Liver (tissue), 9 donors: Measurements from ENCODE around the gene RASSF8. TPM values are rescaled to one million over a fixed set of nuclear protein-coding genes. Genes with fewer than 3 reads are reported as not detected.

Experiments used
- DNase-seq: peaks from one replicate; pipeline ENCODE4 v3.0.0-alpha.2; 2017; ENCODE audit warnings: low spot score
- H3K27ac ChIP-seq, 2 donors: one replicate each; pipeline ENCODE4 v1.7.0; 2013; ENCODE audit warnings: inconsistent platforms in 2 of 2, low read length in 2 of 2, control low read depth in 1 of 2, low read depth in 1 of 2, mild to moderate bottlenecking in 1 of 2
- H3K27me3 ChIP-seq, 4 donors: one replicate each; pipeline versions ENCODE4 v1.6.1 to v1.7.0; 2013; ENCODE audit warnings: low read length in 3 of 4, inconsistent platforms in 1 of 4, mild to moderate bottlenecking in 1 of 4, moderate library complexity in 1 of 4; ENCODE audit not compliant: control insufficient read depth in 4 of 4, insufficient read depth in 4 of 4
- H3K36me3 ChIP-seq, 4 donors: one replicate each; pipeline versions ENCODE4 v1.6.1 to v1.7.0; 2013; ENCODE audit warnings: low read length in 3 of 4, mild to moderate bottlenecking in 3 of 4, low read depth in 1 of 4, moderate library complexity in 1 of 4; ENCODE audit not compliant: control insufficient read depth in 4 of 4, insufficient read depth in 3 of 4
- H3K4me1 ChIP-seq, 4 donors: one replicate each; pipeline versions ENCODE4 v1.6.1 to v1.7.0; 2013; ENCODE audit warnings: low read length in 3 of 4, mild to moderate bottlenecking in 3 of 4, moderate library complexity in 1 of 4; ENCODE audit not compliant: control insufficient read depth in 4 of 4, insufficient read depth in 4 of 4
- H3K4me3 ChIP-seq, 3 donors: one replicate each; pipeline versions ENCODE4 v1.6.1 to v1.7.0; 2013; ENCODE audit warnings: low read length in 3 of 3, control low read depth in 1 of 3, low read depth in 1 of 3, mild to moderate bottlenecking in 1 of 3
- H3K9ac ChIP-seq, 2 donors: one replicate each; pipeline ENCODE4 v1.7.0; 2013; ENCODE audit warnings: low read length in 2 of 2, mild to moderate bottlenecking in 2 of 2, moderate library complexity in 2 of 2, control low read depth in 1 of 2, low read depth in 1 of 2
- H3K9me3 ChIP-seq, 4 donors: one replicate each; pipeline versions ENCODE4 v1.6.1 to v1.7.0; 2013; ENCODE audit warnings: low read length in 3 of 4; ENCODE audit not compliant: control insufficient read depth in 4 of 4
- CTCF ChIP-seq: fragments of 150-350 bp; IDR thresholded peaks from 2 replicates; pipeline ENCODE4 v1.5.1; 2017; ENCODE audit warnings: improper control_type of control experiment, low read depth, low read length; ENCODE audit not compliant: missing input control
- FOXA2 ChIP-seq: IDR thresholded peaks from 2 replicates; pipeline ENCODE4 v1.6.1; 2016; ENCODE audit warnings: antibody characterized with exemption
- GABPA ChIP-seq, 2 donors: IDR thresholded peaks in 1 of 2; conservative IDR thresholded peaks in 1 of 2; 2 replicates each; pipeline ENCODE4 v1.6.1; 2016; ENCODE audit warnings: antibody characterized with exemption in 2 of 2, mild to moderate bottlenecking in 1 of 2, moderate library complexity in 1 of 2
- HNF4G ChIP-seq: IDR thresholded peaks from 2 replicates; pipeline ENCODE4 v1.6.1; 2016; ENCODE audit warnings: antibody characterized with exemption
- JUND ChIP-seq, 2 donors: IDR thresholded peaks; 2 replicates each; pipeline ENCODE4 v1.6.1; 2016; ENCODE audit warnings: antibody characterized with exemption in 2 of 2
- MAX ChIP-seq: IDR thresholded peaks from 2 replicates; pipeline ENCODE4 v1.6.1; 2016; ENCODE audit warnings: antibody characterized with exemption
- RAD21 ChIP-seq, 2 donors: IDR thresholded peaks; 2 replicates each; pipeline ENCODE4 v1.6.1; 2016; ENCODE audit warnings: antibody characterized with exemption in 2 of 2, mild to moderate bottlenecking in 2 of 2
- REST ChIP-seq: IDR thresholded peaks from 2 replicates; pipeline ENCODE4 v1.6.1; 2016; ENCODE audit warnings: antibody characterized with exemption, mild to moderate bottlenecking
- RXRA ChIP-seq, 2 donors: IDR thresholded peaks; 2 replicates each; pipeline ENCODE4 v1.6.1; 2017 to 2018; ENCODE audit warnings: antibody characterized with exemption in 2 of 2, mild to moderate bottlenecking in 1 of 2
- SP1 ChIP-seq: IDR thresholded peaks from 2 replicates; pipeline ENCODE4 v1.6.1; 2018; ENCODE audit warnings: antibody characterized with exemption, mild to moderate bottlenecking
- TAF1 ChIP-seq: conservative IDR thresholded peaks from 2 replicates; pipeline ENCODE4 v1.6.1; 2016; ENCODE audit warnings: antibody characterized with exemption, mild to moderate bottlenecking
- YY1 ChIP-seq: IDR thresholded peaks from 2 replicates; pipeline ENCODE4 v1.6.1; 2016; ENCODE audit warnings: antibody characterized with exemption, mild to moderate bottlenecking
- ZBTB33 ChIP-seq: IDR thresholded peaks from 2 replicates; pipeline ENCODE4 v1.6.1; 2016; ENCODE audit warnings: antibody characterized with exemption
- WGBS: extraction: QIAGEN DNeasy Blood & Tissue Kit; methylation state at CpG from one replicate; pipeline ENCODE4 v1.1.7; 2013; 5-methylcytosine and 5-hydroxymethylcytosine counted together
- polyA plus RNA-seq, 2 donors: library from polyadenylated mRNA; stranded (reverse) in 1 of 2; unstranded in 1 of 2; fragments of 200-250 nt in 1 of 2; fragments of >200 nt in 1 of 2; fragmentation: Nextera tagmentation in 1 of 2; extraction: Ambion mirVana in 1 of 2; gene quantifications; one replicate each; pipeline versions ENCODE4 v1.2.1 to v1.2.3, GENCODE V29; 2013 to 2015
- total RNA-seq, 2 donors: library from RNA; depleted of rRNA; stranded (reverse); fragments of >200 nt; gene quantifications; one replicate each; pipeline ENCODE4 v1.2.3, GENCODE V29; 2014
- donor health status: healthy.
- donor health status: healthy.
- donor health status: healthy.
- donor health status: healthy.
- donor health status: healthy.

The RASSF8 gene
- total and polyA plus RNA-seq, 4 donors: 1.7 to 9.4 (median 3.3) TPM

GRCh38 chr12:26026713-26027112 lies 68.2 kb downstream of the RASSF8 start:
- H3K9ac ChIP-seq: no peak overlapping the region
- no peak overlapping the region for H3K4me3 ChIP-seq
- DNase-seq: no peak

GRCh38 chr12:26027401-26027800 lies 68.9 kb downstream of the RASSF8 start:
- DNase-seq: no peak
- Histone ChIP-seq H3K27me3 (no peaks in the 10 kb centered on the region), H3K4me1 (peaks cover 0 to 3% (median 0%) of the 10 kb centered on the region in 4 donors), H3K9me3 (no peaks in the 10 kb centered on the region), H3K4me3 (no peak overlapping the region), H3K36me3 (no peaks in the 10 kb centered on the region), H3K27ac (no peak overlapping the region), H3K9ac (no peak overlapping the region)
- TF ChIP-seq SP1 (peak; percentile 16), YY1 (no peak)

More at GRCh38 chr12:26026713-26027112, 68.2 kb downstream of the RASSF8 start:
- Histone ChIP-seq H3K36me3 (no peaks in the 10 kb centered on the region), H3K27ac (no peak overlapping the region), H3K4me1 (peaks cover 0 to 3% (median 0%) of the 10 kb centered on the region in 4 donors), H3K9me3 (no peaks in the 10 kb centered on the region), H3K27me3 (no peaks in the 10 kb centered on the region)
- TF ChIP-seq GABPA (IDR thresholded peaks at IDR 0.05 in 1 of 2, conservative IDR thresholded peaks at IDR 0.05 in 1 of 2) (no peak), FOXA2 (no peak), RAD21 (IDR thresholded peaks at IDR 0.05) (no peak), MAX (no peak), JUND (IDR thresholded peaks at IDR 0.05) (no peak), CTCF (no peak), TAF1 (no peak), HNF4G (no peak), REST (no peak)
- 97% methylated on average over 1 of the region's 1 CpG for WGBS

- no peak for DNase-seq
- H3K4me3 ChIP-seq: no peak overlapping the region
- peaks cover 0 to 3% (median 0%) of the 10 kb centered on the region in 4 donors for H3K4me1 ChIP-seq
- no peaks in the 10 kb centered on the region for H3K36me3 ChIP-seq
- 45% methylated on average over 4 of the region's 4 CpGs for WGBS
- H3K9ac ChIP-seq: peak overlapping the region; percentile 33 to 45
- H3K9me3 ChIP-seq: no peaks in the 10 kb centered on the region
- H3K27me3 ChIP-seq: no peaks in the 10 kb centered on the region
- H3K27ac ChIP-seq: no peak overlapping the region
- TF ChIP-seq RXRA (IDR thresholded peaks at IDR 0.05) (no peak), ZBTB33 (no peak), YY1 (no peak), MAX (no peak), RAD21 (IDR thresholded peaks at IDR 0.05) (peak; percentile 87 to 89), CTCF (peak; percentile 77), HNF4G (no peak), FOXA2 (no peak)
Measured at GRCh38 chr12:26028953-26029735, 70.7 kb downstream of the RASSF8 start.
